GM19397 (cell line): Measurements from ENCODE around the gene FST.

ENCODE experiments used
- ATAC-seq: cut with Tn5 transposase; IDR thresholded peaks from one replicate; pipeline ENCODE4 v1.9.1; 2021; ENCODE audit warnings: mild to moderate bottlenecking, moderate library complexity; ENCODE audit not compliant: unreplicated experiment

The FST gene

DNA sequence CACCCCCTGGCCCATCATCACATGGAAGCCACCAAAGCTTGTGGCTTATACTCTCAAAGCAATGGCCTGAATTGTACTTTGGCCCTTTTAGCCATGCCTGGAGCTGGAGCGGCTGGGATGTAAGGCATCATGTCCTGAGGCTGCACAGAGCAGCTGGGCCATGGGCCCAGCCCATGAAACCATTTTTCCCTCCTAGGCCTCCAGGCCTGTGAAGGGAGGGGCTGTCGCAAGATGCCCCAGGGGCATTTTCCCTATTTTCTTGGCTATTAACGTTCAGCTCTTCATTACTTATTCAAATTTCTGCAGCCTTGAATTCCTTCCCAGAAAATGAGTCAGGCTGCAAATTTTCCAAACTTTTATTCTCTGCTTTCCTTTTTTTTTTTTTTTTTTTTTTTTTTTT is 27.7 kb downstream of the FST start:
- no peak for ATAC-seq

DNA sequence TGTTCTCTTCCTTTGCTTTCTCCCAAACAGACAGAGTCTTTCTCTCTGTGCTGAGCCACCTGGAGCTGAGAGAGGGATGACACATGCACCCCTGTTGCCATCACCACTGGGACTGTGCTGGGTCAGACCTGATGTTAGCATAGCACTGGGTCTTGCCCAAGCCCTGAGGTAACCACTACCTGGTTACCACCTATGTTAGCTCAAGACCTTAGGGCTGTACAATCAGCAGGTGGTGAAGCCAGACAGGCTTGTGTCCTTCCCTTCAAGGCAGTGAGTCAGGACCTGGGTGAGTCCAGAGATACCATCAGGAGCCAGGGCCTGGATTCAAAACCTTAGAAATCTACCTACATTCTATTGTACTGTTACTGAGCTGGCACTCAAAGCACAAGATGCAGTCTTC is 32.1 kb downstream of the FST start:
- ATAC-seq, result no peak

GRCh38 chr5:53515988-53516387 is 35.6 kb downstream of the FST start:
- ATAC-seq, result no peak

DNA sequence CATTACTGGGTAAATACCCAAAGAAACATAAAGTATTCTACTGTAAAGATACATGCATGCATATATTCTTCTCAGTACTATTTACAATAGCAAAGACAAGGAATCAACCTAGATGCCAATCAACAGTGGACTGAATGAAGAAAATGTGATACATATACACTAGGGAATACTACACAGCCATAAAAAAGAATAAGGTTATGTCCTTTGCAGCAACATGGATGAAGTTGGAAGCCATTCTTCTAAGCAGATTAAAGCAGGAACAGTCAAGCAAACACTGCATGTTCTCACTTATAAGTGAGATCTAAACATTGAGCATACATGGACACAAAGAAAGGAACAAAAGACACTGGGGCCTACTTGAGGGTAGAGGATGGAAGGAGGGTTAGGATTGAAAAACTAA is 40.4 kb downstream of the FST start:
- ATAC-seq, result no peak
